Cardiac muscle cell (in vitro differentiated cells and primary cell): ENCODE measurements around the gene ICAM2. TPM values are rescaled to one million over a fixed set of nuclear protein-coding genes. Genes with fewer than 3 reads are reported as not detected.

ENCODE experiments used
- DNase-seq, 2 donors: peaks; one replicate each; pipeline versions ENCODE4 v3.0.0 to v3.0.0-alpha.2; 2010 to 2017; ENCODE audit warnings: low read depth in 1 of 2, low spot score in 1 of 2
- H3K27ac ChIP-seq: fragments of 200-600 bp; sonication (generic); 2 replicates; pipeline ENCODE4 v1.5.1; 2016
- H3K27me3 ChIP-seq: fragments of 200-600 bp; sonication (generic); 2 replicates; pipeline ENCODE4 v1.6.0; 2016; ENCODE audit warnings: control low read depth
- H3K36me3 ChIP-seq: fragments of 200-600 bp; sonication (generic); 2 replicates; pipeline ENCODE4 v1.5.1; 2016; ENCODE audit warnings: control low read depth
- H3K4me1 ChIP-seq: fragments of 200-600 bp; sonication (generic); 2 replicates; pipeline ENCODE4 v1.8.1; 2017; ENCODE audit warnings: low read depth, mild to moderate bottlenecking, mixed run types
- H3K4me3 ChIP-seq: fragments of 200-600 bp; sonication (generic); 2 replicates; pipeline ENCODE4 v1.5.1; 2016; ENCODE audit warnings: mild to moderate bottlenecking
- H3K9me3 ChIP-seq: fragments of 200-600 bp; sonication (generic); 2 replicates; pipeline ENCODE4 v1.5.1; 2017; ENCODE audit warnings: low read depth, mild to moderate bottlenecking, control low read depth
- CTCF ChIP-seq: IDR thresholded peaks from 2 replicates; pipeline ENCODE4 v1.5.1; 2012; ENCODE audit warnings: low read depth, mild to moderate bottlenecking, low read length
- polyA plus RNA-seq: library from polyadenylated mRNA; unstranded; fragments of >200 nt; fragmentation: Nextera tagmentation; extraction: Ambion mirVana; gene quantifications from 2 replicates; pipeline ENCODE4 v1.2.1, GENCODE V29; 2016
- total RNA-seq: library from RNA; depleted of rRNA; stranded (reverse); fragments of >200 nt; gene quantifications from 2 replicates; pipeline ENCODE4 v1.2.3, GENCODE V29; 2016

The ICAM2 gene
- not detected in 2 replicates for total RNA-seq
- polyA plus RNA-seq = 1.1 and 2.3 TPM in 2 replicates

GRCh38 chr17:64020056-64020766, at the start of gene ICAM2:
Gene ICAM2, minus strand, starts transcription at chr17:64020633. Its CDS starts 13,942 bp downstream, at chr17:64006691.
- no peak for TF ChIP-seq CTCF
- H3K4me1 ChIP-seq = no peaks in the 10 kb centered on the region

GRCh38 chr17:64070213-64070612, 49.8 kb upstream of the ICAM2 start:
- TF ChIP-seq CTCF = no peak
- no peaks in the 10 kb centered on the region for H3K27me3 ChIP-seq
- H3K36me3 ChIP-seq = no peaks in the 10 kb centered on the region
- no peaks in the 10 kb centered on the region for H3K9me3 ChIP-seq
- no peak for DNase-seq
- H3K4me1 ChIP-seq = peaks cover 5% of the 10 kb centered on the region
- H3K4me3 ChIP-seq = no peak overlapping the region
- no peak overlapping the region for H3K27ac ChIP-seq

More at GRCh38 chr17:64020056-64020766, at the start of gene ICAM2:
- Histone ChIP-seq H3K9me3 (no peaks in the 10 kb centered on the region), H3K27ac (no peak within 1 kb of the TSS), H3K36me3 (no peaks in the 10 kb centered on the region), H3K4me3 (no peak within 1 kb of the TSS), H3K27me3 (no peaks in the 10 kb centered on the region)
- no peak for DNase-seq

- Histone ChIP-seq H3K27me3 (no peaks in the 10 kb centered on the region), H3K27ac (no peak overlapping the region), H3K4me3 (no peak overlapping the region), H3K4me1 (peaks cover under 1% of the 10 kb centered on the region), H3K36me3 (no peaks in the 10 kb centered on the region), H3K9me3 (no peaks in the 10 kb centered on the region)
- DNase-seq = no peak
- TF ChIP-seq CTCF = no peak
Observed at GRCh38 chr17:64069143-64069542, 48.7 kb upstream of the ICAM2 start.

- Histone ChIP-seq H3K27ac (no peak overlapping the region), H3K27me3 (no peaks in the 10 kb centered on the region), H3K9me3 (no peaks in the 10 kb centered on the region), H3K36me3 (no peaks in the 10 kb centered on the region), H3K4me3 (no peak overlapping the region), H3K4me1 (peaks cover 13% of the 10 kb centered on the region)
- DNase-seq = no peak
- no peak for TF ChIP-seq CTCF
Observed at GRCh38 chr17:64067657-64068056, 47.2 kb upstream of the ICAM2 start.

GRCh38 chr17:64066716-64067115, 46.3 kb upstream of the ICAM2 start:
- DNase-seq = no peak
- Histone ChIP-seq H3K9me3 (no peaks in the 10 kb centered on the region), H3K4me1 (peaks cover 13% of the 10 kb centered on the region), H3K4me3 (no peak overlapping the region), H3K27me3 (no peaks in the 10 kb centered on the region), H3K27ac (no peak overlapping the region), H3K36me3 (no peaks in the 10 kb centered on the region)
- no peak for TF ChIP-seq CTCF
